ENCODE data around the gene MED13L. TPM values are rescaled to one million over a fixed set of nuclear protein-coding genes. Genes with fewer than 3 reads are reported as not detected.

Gene MED13L
- total and polyA plus RNA-seq, 2 of the 4 experiments (the other 2 are of a cell fraction): 17.9 to 49.1 TPM

- TF ChIP-seq RFX5 (IDR thresholded peaks at IDR 0.05; ENCODE audit: low read depth, low read length) (no peak), CHD1 (IDR thresholded peaks at IDR 0.05; ENCODE audit: low read depth, low read length) (no peak)
These were observed 43.3 kb upstream of the MED13L start (continued) for GRCh38 chr12:116320791-116321217.

- dilution Hi-C loops (cut with HindIII; ENCODE audit: low sequenced_read_pairs, unreplicated experiment): no loop called here
These were observed 42.6 kb upstream of the MED13L start for GRCh38 chr12:116319898-116320621.

More at GRCh38 chr12:116319898-116320621, 42.6 kb upstream of the MED13L start:
- H3K27me3 ChIP-seq (ENCODE audit: control insufficient read depth, insufficient read depth, low read length): no peaks in the 10 kb centered on the region
- peak overlapping the region; percentile 55; the same call in 2 of the 3 replicates for H2BK15ac ChIP-seq (ENCODE audit: low read depth, low read length)
- peak overlapping the region; percentile 52 for H3K23ac ChIP-seq (ENCODE audit: low read depth, low read length)
- WGBS, 2 experiments (ENCODE audit: extremely low coverage in 2 of 2, insufficient read length in 1 of 2): 33% methylated on average over 1 of the region's 16 CpGs; no CpG with 5 or more reads in 1 of the 2 experiments
- CTCF ChIA-PET: interaction anchor here (0.6 kb wide), 1 partner anchor 220 kb away, joined by 6 read pairs; no protein-coding TSS in a partner anchor
- peak overlapping the region; percentile 73 for H2AK5ac ChIP-seq (ENCODE audit: low read depth, low read length)
- peak overlapping the region; percentile 47; the same call in 1 of the 2 replicates for H3K27ac ChIP-seq (ENCODE audit: insufficient read depth, low read length)
- no peaks in the 10 kb centered on the region for H4K20me1 ChIP-seq (ENCODE audit: insufficient read depth, low read length)
- peak overlapping the region; percentile 82 for H3K4ac ChIP-seq (ENCODE audit: low read depth, low read length)
- H3K36me3 ChIP-seq (ENCODE audit: control insufficient read depth, insufficient read depth, low read length): no peaks in the 10 kb centered on the region
- peak overlapping the region; percentile 66 for H3K14ac ChIP-seq (replicated peaks; ENCODE audit: low read depth, low read length)
- peak overlapping the region; percentile 71 for H4K91ac ChIP-seq (ENCODE audit: insufficient read depth, low read depth, low read length)
- peak overlapping the region; percentile 80 for H3K18ac ChIP-seq (ENCODE audit: low read depth, low read length)
- no peak overlapping the region for H3K9ac ChIP-seq (ENCODE audit: low read depth, low read length)
- H4K5ac ChIP-seq (ENCODE audit: low read depth, low read length): peak overlapping the region; percentile 47
- H4K8ac ChIP-seq (ENCODE audit: low read depth in 2 of 2, low read length in 2 of 2): peak overlapping the region; percentile 5 to 88; a peak in 2 of 4 replicates
- peak overlapping the region; percentile 32 for H2BK5ac ChIP-seq (ENCODE audit: low read depth, low read length, poor library complexity, severe bottlenecking)
- H3K4me1 ChIP-seq (ENCODE audit: control insufficient read depth, insufficient read depth, low read length): peaks cover 19% of the 10 kb centered on the region
- H2BK120ac ChIP-seq (ENCODE audit: low read depth, low read length): peak overlapping the region; percentile 89
- H2AK9ac ChIP-seq (replicated peaks; ENCODE audit: low read depth, low read length, poor library complexity): peak overlapping the region; percentile 23
- no TSS peak for BruUV-seq (replicated peaks)
- TF ChIP-seq SMC3 (IDR thresholded peaks at IDR 0.05; ENCODE audit: low read depth, low read length): peak; percentile 14; the same call in 1 of the 2 replicates
- peak; percentile 24; the same call in 1 of the 2 replicates for TF ChIP-seq RAD21 (IDR thresholded peaks at IDR 0.05; ENCODE audit: low read length)
- peak; percentile 66; the same call in 1 of the 2 replicates for TF ChIP-seq RFX5 (IDR thresholded peaks at IDR 0.05; ENCODE audit: low read depth, low read length)
- no peak for TF ChIP-seq USF2 (IDR thresholded peaks at IDR 0.05; ENCODE audit: low read depth, low read length)
- TF ChIP-seq ELK1 (IDR thresholded peaks at IDR 0.05; ENCODE audit: borderline replicate concordance, low read depth, low read length): no peak
- TF ChIP-seq FOS (IDR thresholded peaks at IDR 0.05; ENCODE audit: low read depth, low read length): 0 out of 2 replicates have a peak, but pooled peaks have one; percentile 13
- 0 out of 2 replicates have a peak, but pooled peaks have one; percentile 36 for TF ChIP-seq MAZ (IDR thresholded peaks at IDR 0.05; ENCODE audit: borderline replicate concordance, low read depth, low read length)
- peak overlapping the region; percentile 82 for H3K4me2 ChIP-seq (ENCODE audit: low read depth, low read length)
- no peak overlapping the region for H3K4me3 ChIP-seq (ENCODE audit: insufficient read depth, low read depth, low read length)
- POLR2A ChIA-PET (ENCODE audit: unreplicated experiment): no interaction called here
- peak overlapping the region; percentile 80 for H2AFZ ChIP-seq (replicated peaks; ENCODE audit: low read length, poor library complexity)
- in situ Hi-C loops (cut with MboI; ENCODE audit: low sequenced_read_pairs): no loop called here
- H3K56ac ChIP-seq (ENCODE audit: extremely low read depth, insufficient read depth, low read length): peak overlapping the region; percentile 60; the same call in 1 of the 2 replicates
- H3K79me1 ChIP-seq (ENCODE audit: low read depth in 1 of 2, low read length in 2 of 2): peaks cover 0 to 3% of the 10 kb centered on the region in 2 experiments; a peak in 1 of 4 replicates
- peak overlapping the region; percentile 82 for H2BK20ac ChIP-seq (ENCODE audit: low read depth, low read length)
- DNase-seq: peak; percentile 96
- peak; percentile 98 for ATAC-seq (ENCODE audit: low read depth)
- intact Hi-C loops (cut with micrococcal nuclease): no loop called here
- H3K9me1 ChIP-seq (ENCODE audit: insufficient read depth, low read length): peaks cover 19% of the 10 kb centered on the region
- H3K9me3 ChIP-seq (ENCODE audit: control insufficient read depth, insufficient read depth, low read length): no peaks in the 10 kb centered on the region
